ENCODE data around the gene VAV3.

VAV3 gene

DNA sequence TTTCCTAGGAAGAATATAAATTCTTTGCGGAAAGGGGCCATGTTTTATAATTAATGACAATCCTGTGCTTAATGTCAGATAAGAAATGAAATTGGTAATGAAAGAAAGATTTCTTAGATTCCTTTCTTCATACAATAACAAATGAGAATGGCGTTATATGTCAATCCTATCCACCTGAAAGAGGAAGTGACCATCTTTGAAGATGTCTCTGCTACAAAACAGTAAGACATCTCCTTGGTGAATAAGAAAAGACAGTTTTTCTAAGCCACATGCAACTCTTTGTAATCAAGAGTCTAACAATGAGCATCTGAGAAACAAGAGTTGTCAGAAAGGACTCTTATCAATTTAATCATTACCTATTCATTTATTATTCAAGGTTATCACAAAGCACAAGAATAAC lies 286.0 kb downstream of the VAV3 start:
- no peaks in the 10 kb centered on the region for H3K27me3 ChIP-seq (ENCODE audit: insufficient read depth, poor library complexity, severe bottlenecking)
- no peak overlapping the region for H3K4me3 ChIP-seq (replicated peaks; ENCODE audit: insufficient read depth, low read length)
- TF ChIP-seq, protein P1, sequence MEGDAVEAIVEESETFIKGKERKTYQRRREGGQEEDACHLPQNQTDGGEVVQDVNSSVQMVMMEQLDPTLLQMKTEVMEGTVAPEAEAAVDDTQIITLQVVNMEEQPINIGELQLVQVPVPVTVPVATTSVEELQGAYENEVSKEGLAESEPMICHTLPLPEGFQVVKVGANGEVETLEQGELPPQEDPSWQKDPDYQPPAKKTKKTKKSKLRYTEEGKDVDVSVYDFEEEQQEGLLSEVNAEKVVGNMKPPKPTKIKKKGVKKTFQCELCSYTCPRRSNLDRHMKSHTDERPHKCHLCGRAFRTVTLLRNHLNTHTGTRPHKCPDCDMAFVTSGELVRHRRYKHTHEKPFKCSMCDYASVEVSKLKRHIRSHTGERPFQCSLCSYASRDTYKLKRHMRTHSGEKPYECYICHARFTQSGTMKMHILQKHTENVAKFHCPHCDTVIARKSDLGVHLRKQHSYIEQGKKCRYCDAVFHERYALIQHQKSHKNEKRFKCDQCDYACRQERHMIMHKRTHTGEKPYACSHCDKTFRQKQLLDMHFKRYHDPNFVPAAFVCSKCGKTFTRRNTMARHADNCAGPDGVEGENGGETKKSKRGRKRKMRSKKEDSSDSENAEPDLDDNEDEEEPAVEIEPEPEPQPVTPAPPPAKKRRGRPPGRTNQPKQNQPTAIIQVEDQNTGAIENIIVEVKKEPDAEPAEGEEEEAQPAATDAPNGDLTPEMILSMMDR (IDR thresholded peaks at IDR 0.05; ENCODE audit: insufficient read depth, low read length): no peak
- peak; percentile 75 for TF ChIP-seq SPI1 (IDR thresholded peaks at IDR 0.05; ENCODE audit: borderline replicate concordance, low read depth)
- no peak for DNase-seq (ENCODE audit: low read depth in 1 of 2, low spot score in 1 of 2)
- no peak overlapping the region for H3K27ac ChIP-seq (replicated peaks)

- H3K27ac ChIP-seq (replicated peaks): no peak overlapping the region
- no peak for TF ChIP-seq SPI1 (IDR thresholded peaks at IDR 0.05; ENCODE audit: borderline replicate concordance, low read depth)
- H3K4me3 ChIP-seq (replicated peaks; ENCODE audit: insufficient read depth, low read length): no peak overlapping the region
- H3K27me3 ChIP-seq (ENCODE audit: insufficient read depth, poor library complexity, severe bottlenecking): no peaks in the 10 kb centered on the region
- no peak for DNase-seq (ENCODE audit: low read depth in 1 of 2, low spot score in 1 of 2)
Measured at GRCh38 chr1:107677697-107678096, 287.3 kb downstream of the VAV3 start.

DNA sequence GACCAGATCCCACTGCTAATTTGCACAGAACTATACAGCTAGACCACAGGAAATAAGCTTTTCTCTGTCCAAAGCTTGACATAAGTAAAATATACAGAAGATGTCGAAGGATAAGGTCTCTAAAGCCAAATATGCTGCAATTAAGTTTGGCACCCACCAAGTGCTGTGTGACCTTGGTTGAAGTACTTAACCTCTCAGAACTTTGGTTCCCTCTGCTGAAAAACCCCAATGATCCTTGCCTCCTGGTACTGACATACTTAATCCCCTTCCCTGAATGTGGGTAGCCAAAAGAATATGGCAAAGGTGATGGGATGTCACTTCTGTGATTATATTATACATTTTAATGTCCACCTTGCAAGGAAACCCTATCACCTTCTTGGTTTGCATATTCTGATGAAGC lies 290.5 kb downstream of the VAV3 start:
- Histone ChIP-seq H3K27ac (replicated peaks) (no peak overlapping the region), H3K27me3 (ENCODE audit: insufficient read depth, poor library complexity, severe bottlenecking) (no peaks in the 10 kb centered on the region), H3K4me3 (replicated peaks; ENCODE audit: insufficient read depth, low read length) (no peak overlapping the region)
- TF ChIP-seq, protein P2, sequence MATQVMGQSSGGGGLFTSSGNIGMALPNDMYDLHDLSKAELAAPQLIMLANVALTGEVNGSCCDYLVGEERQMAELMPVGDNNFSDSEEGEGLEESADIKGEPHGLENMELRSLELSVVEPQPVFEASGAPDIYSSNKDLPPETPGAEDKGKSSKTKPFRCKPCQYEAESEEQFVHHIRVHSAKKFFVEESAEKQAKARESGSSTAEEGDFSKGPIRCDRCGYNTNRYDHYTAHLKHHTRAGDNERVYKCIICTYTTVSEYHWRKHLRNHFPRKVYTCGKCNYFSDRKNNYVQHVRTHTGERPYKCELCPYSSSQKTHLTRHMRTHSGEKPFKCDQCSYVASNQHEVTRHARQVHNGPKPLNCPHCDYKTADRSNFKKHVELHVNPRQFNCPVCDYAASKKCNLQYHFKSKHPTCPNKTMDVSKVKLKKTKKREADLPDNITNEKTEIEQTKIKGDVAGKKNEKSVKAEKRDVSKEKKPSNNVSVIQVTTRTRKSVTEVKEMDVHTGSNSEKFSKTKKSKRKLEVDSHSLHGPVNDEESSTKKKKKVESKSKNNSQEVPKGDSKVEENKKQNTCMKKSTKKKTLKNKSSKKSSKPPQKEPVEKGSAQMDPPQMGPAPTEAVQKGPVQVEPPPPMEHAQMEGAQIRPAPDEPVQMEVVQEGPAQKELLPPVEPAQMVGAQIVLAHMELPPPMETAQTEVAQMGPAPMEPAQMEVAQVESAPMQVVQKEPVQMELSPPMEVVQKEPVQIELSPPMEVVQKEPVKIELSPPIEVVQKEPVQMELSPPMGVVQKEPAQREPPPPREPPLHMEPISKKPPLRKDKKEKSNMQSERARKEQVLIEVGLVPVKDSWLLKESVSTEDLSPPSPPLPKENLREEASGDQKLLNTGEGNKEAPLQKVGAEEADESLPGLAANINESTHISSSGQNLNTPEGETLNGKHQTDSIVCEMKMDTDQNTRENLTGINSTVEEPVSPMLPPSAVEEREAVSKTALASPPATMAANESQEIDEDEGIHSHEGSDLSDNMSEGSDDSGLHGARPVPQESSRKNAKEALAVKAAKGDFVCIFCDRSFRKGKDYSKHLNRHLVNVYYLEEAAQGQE (IDR thresholded peaks at IDR 0.05; ENCODE audit: insufficient replicate concordance, low read depth): no peak
- TF ChIP-seq GABPA (IDR thresholded peaks at IDR 0.05; ENCODE audit: low read depth) (no peak), POLR2AphosphoS5 (IDR thresholded peaks at IDR 0.05; ENCODE audit: low read depth) (no peak), SPI1 (IDR thresholded peaks at IDR 0.05; ENCODE audit: borderline replicate concordance, low read depth) (no peak)
- TF ChIP-seq, protein P1 (IDR thresholded peaks at IDR 0.05; ENCODE audit: insufficient read depth, low read length): no peak
- DNase-seq (ENCODE audit: low read depth in 1 of 2, low spot score in 1 of 2): no peak

DNA sequence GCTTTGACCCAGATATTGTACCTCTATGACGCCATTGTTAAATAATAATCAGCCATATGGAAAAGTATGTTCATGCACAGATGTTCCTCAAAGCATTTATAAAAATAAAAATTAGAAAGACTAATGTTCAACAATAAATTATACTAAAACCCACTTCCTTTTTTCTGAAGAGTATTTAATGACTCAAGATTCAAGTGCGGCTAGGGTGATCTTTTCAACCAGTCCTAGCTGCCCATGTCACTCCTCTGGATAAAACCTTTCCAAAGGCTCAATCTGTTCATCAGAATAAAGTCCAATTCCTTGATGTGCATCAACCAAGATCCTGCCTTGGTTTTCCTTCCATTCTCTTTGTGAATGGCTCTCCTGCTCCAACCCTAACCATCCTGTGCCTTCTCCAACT lies 292.0 kb downstream of the VAV3 start:
- H3K27me3 ChIP-seq (ENCODE audit: insufficient read depth, poor library complexity, severe bottlenecking): no peaks in the 10 kb centered on the region
- no peak overlapping the region for H3K4me3 ChIP-seq (replicated peaks; ENCODE audit: insufficient read depth, low read length)
- no peak overlapping the region for H3K27ac ChIP-seq (replicated peaks)
- TF ChIP-seq GABPA (IDR thresholded peaks at IDR 0.05; ENCODE audit: low read depth) (no peak), SPI1 (IDR thresholded peaks at IDR 0.05; ENCODE audit: borderline replicate concordance, low read depth) (no peak), POLR2AphosphoS5 (IDR thresholded peaks at IDR 0.05; ENCODE audit: low read depth) (no peak)
- TF ChIP-seq, protein P2 (IDR thresholded peaks at IDR 0.05; ENCODE audit: insufficient replicate concordance, low read depth): no peak
- TF ChIP-seq, protein P1 (IDR thresholded peaks at IDR 0.05; ENCODE audit: insufficient read depth, low read length): no peak
- DNase-seq (ENCODE audit: low read depth in 1 of 2, low spot score in 1 of 2): no peak
